Vagina (tissue), 2 donors: ENCODE data around the gene SV2A. TPM values are rescaled to one million over a fixed set of nuclear protein-coding genes. Genes with fewer than 3 reads are reported as not detected.

Experiments used
- DNase-seq, 2 donors: peaks; one replicate each; pipeline ENCODE4 v3.0.0-alpha.2; 2017; ENCODE audit errors: extremely low spot score in 2 of 2
- H3K27ac ChIP-seq: fragments of 200-600 bp; sonication (generic); one replicate; pipeline ENCODE4 v1.5.1; 2019
- H3K27me3 ChIP-seq: fragments of 200-600 bp; sonication (generic); one replicate; pipeline ENCODE4 v1.5.1; 2019
- H3K36me3 ChIP-seq, 2 donors: fragments of 200-600 bp; sonication (generic); one replicate each; pipeline ENCODE4 v1.5.1; 2017 to 2019
- H3K4me1 ChIP-seq: fragments of 200-600 bp; sonication (generic); one replicate; pipeline ENCODE4 v1.5.1; 2019
- H3K4me3 ChIP-seq, 2 donors: fragments of 200-600 bp; sonication (generic); 1 replicate in 1 of 2; 2 replicates in 1 of 2; pipeline ENCODE4 v1.5.1; 2016 to 2019
- H3K9me3 ChIP-seq: fragments of 200-600 bp; sonication (generic); one replicate; pipeline ENCODE4 v1.5.1; 2019
- POLR2A ChIP-seq, 2 donors: fragments of 450-650 bp; IDR thresholded peaks; one replicate each; pipeline ENCODE4 v1.6.1; 2017; ENCODE audit warnings: antibody characterized with exemption in 2 of 2, mild to moderate bottlenecking in 2 of 2, moderate library complexity in 2 of 2
- POLR2AphosphoS5 ChIP-seq, 2 donors: sonication (generic); formaldehyde crosslinking; IDR thresholded peaks; one replicate each; pipeline ENCODE4 v1.9.0; 2017; ENCODE audit warnings: antibody characterized with exemption in 2 of 2, mild to moderate bottlenecking in 2 of 2, low read depth in 1 of 2; ENCODE audit not compliant: insufficient read depth in 1 of 2
- intact Hi-C: fragments of 100-400 bp; cut with DNase I; formaldehyde crosslinking; loops from one replicate; pipeline ENCODE4 v1.15.1; 2023
- total RNA-seq: library from RNA; depleted of rRNA; stranded (reverse); fragments of >200 nt; gene quantifications from one replicate; pipeline ENCODE4 v1.2.3, GENCODE V29; 2016
- TF ChIP-seq, protein P1 (sequence below), 3 experiments: fragments of 450-650 bp in 2 of 3; fragments of 200-600 bp in 1 of 3; sonication (generic) in 1 of 3; IDR thresholded peaks; one replicate each; pipeline ENCODE4 v1.5.1; 2017 to 2019; ENCODE audit warnings: antibody characterized with exemption in 3 of 3, mild to moderate bottlenecking in 2 of 3, moderate library complexity in 2 of 3

SV2A gene
- total RNA-seq, 1 donor from 2014 or later: 7.6 TPM

DNA sequence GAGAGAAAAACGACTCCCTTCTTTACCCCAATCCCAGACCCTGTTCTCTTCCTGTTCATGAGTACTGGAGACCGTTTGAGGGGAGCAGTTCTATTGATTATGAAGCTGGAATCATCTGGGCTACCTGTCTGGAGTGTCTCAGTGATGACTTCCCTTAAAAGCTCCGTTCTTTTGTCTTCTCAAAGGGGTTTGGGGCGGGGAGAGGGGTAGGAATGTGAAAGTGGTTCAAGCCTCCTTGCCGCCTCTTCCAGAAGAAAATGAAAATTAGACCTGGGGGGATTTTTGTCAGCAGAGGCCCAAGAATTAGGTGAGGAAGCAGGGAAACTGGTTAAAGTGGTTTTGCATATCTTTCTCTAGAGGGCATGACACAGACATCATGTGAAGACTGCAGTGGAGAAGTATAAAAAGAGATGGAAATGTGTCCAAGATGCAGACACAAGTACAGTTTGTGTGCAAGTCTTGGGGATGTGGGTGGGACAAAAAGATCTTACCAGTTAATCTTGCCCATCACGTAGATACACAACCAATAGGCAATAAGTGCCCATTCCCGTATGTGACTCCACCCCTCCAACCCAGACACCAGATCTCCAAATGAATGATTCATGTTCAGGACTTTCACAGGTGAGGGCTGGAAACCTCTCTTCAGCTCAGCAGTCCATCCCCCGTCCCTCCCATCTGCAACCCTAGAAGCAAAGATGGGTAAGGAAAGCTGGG is 19.5 kb upstream of the SV2A start:
- no peak for DNase-seq
- Histone ChIP-seq H3K27ac (peak overlapping the region; percentile 93), H3K4me1 (peaks cover 52% of the 10 kb centered on the region), H3K9me3 (no peaks in the 10 kb centered on the region), H3K36me3 (no peaks in the 10 kb centered on the region), H3K27me3 (no peaks in the 10 kb centered on the region), H3K4me3 (peak overlapping the region; percentile 60 to 67)
- intact Hi-C loops: no loop called here
- TF ChIP-seq, protein P1, sequence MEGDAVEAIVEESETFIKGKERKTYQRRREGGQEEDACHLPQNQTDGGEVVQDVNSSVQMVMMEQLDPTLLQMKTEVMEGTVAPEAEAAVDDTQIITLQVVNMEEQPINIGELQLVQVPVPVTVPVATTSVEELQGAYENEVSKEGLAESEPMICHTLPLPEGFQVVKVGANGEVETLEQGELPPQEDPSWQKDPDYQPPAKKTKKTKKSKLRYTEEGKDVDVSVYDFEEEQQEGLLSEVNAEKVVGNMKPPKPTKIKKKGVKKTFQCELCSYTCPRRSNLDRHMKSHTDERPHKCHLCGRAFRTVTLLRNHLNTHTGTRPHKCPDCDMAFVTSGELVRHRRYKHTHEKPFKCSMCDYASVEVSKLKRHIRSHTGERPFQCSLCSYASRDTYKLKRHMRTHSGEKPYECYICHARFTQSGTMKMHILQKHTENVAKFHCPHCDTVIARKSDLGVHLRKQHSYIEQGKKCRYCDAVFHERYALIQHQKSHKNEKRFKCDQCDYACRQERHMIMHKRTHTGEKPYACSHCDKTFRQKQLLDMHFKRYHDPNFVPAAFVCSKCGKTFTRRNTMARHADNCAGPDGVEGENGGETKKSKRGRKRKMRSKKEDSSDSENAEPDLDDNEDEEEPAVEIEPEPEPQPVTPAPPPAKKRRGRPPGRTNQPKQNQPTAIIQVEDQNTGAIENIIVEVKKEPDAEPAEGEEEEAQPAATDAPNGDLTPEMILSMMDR (IDR thresholded peaks at IDR 0.05): no peak
- TF ChIP-seq POLR2A (IDR thresholded peaks at IDR 0.05): peak in 1 of 2 donors; percentile 36

DNA sequence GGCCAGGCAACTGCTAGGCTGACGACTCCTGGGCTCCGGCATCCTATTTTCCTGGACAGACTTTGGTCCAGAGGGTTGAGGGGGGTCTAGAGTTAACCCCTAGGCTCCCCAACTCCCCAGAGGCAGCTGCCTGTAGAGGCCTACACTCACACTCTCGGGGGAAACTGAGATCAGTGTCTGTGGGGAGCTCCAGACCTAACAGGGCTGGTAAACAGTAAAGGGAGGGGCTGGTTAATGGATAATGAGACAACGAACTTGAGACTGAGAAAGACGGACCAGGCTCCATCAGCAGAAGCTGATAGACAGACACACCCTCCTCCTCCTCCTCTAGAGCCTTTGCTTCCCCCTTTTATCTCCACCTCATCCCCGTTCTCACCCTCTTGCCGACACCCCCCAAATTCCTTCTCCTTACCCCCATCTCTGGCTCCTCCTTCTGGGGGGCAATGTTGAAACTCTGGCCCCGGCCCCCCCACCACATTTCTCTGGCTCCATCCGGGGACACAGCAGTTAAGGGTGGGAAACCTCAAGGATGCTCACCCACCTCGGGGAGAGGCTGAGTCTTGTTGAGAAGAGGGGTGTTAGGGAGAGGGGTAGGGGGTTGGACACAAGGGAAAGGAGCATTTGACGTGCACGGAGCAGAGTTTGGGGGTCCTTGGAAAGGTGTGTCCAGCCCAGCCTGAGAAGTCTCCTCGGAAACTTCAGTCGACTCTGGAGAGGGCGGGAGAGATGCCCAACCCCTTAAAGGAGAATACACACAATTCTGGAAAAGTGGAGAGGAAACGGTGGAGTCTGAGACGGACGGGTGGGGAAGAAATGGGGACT is 18.7 kb upstream of the SV2A start, which contains the start of gene MTMR11:
MTMR11 (minus strand) TSS at position 710 of the 822 bp plus-strand sequence; CDS start at position 478, 232 bp downstream.
- Histone ChIP-seq H3K4me3 (peak within 1 kb of the TSS; percentile 60 to 67), H3K27ac (peak within 1 kb of the TSS; percentile 93), H3K27me3 (no peaks in the 10 kb centered on the region), H3K4me1 (peaks cover 47% of the 10 kb centered on the region), H3K9me3 (no peaks in the 10 kb centered on the region), H3K36me3 (peaks cover 0 to 7% of the 10 kb centered on the region in 2 donors)
- TF ChIP-seq POLR2A (IDR thresholded peaks at IDR 0.05) (no peak), POLR2AphosphoS5 (IDR thresholded peaks at IDR 0.05; ENCODE audit: insufficient read depth in 1 of 2, low read depth in 1 of 2) (peak in 1 of 2 donors; percentile 45)
- TF ChIP-seq, protein P1 (IDR thresholded peaks at IDR 0.05): no peak
- no peak for DNase-seq
- intact Hi-C loops: no loop called here

DNA sequence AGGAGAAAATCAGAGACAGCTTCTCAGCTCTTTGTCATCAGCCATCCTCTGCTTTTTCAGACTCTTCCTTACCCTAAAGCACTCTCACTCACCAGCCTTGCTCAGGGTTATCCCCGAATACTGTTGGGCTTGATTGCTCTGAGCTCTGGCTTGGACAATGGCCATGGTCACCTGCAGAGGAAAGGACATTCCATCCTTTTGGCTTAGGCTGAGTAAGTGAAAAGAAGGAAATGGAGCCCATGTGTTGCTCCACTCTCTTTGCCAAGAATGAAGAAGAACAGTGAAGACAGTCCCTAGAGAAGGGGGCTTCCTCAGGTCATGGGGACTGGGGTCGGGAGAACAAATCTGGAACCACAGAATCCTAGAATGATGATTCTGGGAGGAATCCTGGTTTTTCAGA is 16.7 kb upstream of the SV2A start:
- H3K27me3 ChIP-seq: no peaks in the 10 kb centered on the region
- H3K9me3 ChIP-seq: no peaks in the 10 kb centered on the region
- intact Hi-C loops: no loop called here
- H3K4me3 ChIP-seq: no peak overlapping the region
- peaks cover 0 to 8% of the 10 kb centered on the region in 2 donors for H3K36me3 ChIP-seq
- peaks cover 41% of the 10 kb centered on the region for H3K4me1 ChIP-seq
- H3K27ac ChIP-seq: no peak overlapping the region
- DNase-seq: no peak
- TF ChIP-seq, protein P1 (IDR thresholded peaks at IDR 0.05): no peak
- TF ChIP-seq POLR2A (IDR thresholded peaks at IDR 0.05) (no peak), POLR2AphosphoS5 (IDR thresholded peaks at IDR 0.05; ENCODE audit: insufficient read depth in 1 of 2, low read depth in 1 of 2) (no peak)

DNA sequence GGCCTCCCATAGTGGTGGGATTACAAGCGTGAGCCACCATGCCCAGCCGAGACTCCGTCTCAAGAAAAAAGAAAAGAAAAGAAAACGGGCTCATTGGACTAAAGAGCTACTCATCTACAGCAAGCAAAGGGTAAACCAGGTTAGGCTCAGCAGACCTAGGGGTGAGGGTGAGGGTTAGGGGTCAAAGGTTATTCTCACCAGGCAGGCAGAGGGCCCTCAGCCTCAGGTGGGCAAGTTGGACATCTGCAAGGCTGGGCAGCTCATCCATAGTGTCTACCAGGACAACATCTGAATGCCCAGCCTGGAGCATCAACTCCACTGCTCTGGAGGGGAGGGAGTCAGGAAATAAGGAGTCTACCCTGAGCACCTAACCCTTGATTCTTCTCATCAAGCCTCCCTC is 15.6 kb upstream of the SV2A start:
- DNase-seq: no peak
- Histone ChIP-seq H3K4me3 (no peak overlapping the region), H3K9me3 (no peaks in the 10 kb centered on the region), H3K4me1 (peaks cover 41% of the 10 kb centered on the region), H3K27me3 (no peaks in the 10 kb centered on the region), H3K36me3 (peaks cover 0 to 8% of the 10 kb centered on the region in 2 donors), H3K27ac (no peak overlapping the region)
- intact Hi-C loops: no loop called here
- TF ChIP-seq POLR2AphosphoS5 (IDR thresholded peaks at IDR 0.05; ENCODE audit: insufficient read depth in 1 of 2, low read depth in 1 of 2) (no peak), POLR2A (IDR thresholded peaks at IDR 0.05) (no peak)
- TF ChIP-seq, protein P1 (IDR thresholded peaks at IDR 0.05): no peak
